Measurements from ENCODE around the gene ECHDC1. TPM values are rescaled to one million over a fixed set of nuclear protein-coding genes. Genes with fewer than 3 reads are reported as not detected.

The ECHDC1 gene
- total and polyA plus RNA-seq, 2 experiments from 2014 or later = 60.7 to 96.1 TPM

GRCh38 chr6:127349980-127350379 is 6.6 kb upstream of the ECHDC1 start:
- no peaks in the 10 kb centered on the region for H3K27me3 ChIP-seq
- no peak overlapping the region for H3K27ac ChIP-seq
- peaks cover 40% of the 10 kb centered on the region for H3K79me2 ChIP-seq
- no peaks in the 10 kb centered on the region for H3K36me3 ChIP-seq (replicated peaks; ENCODE audit: insufficient read depth, low read depth)
- H3K9me2 ChIP-seq (replicated peaks; ENCODE audit: insufficient read depth) = no peaks in the 10 kb centered on the region
- H3K4me1 ChIP-seq (ENCODE audit: insufficient read depth) = no peaks in the 10 kb centered on the region
- 98% methylated on average over 2 of the region's 2 CpGs for WGBS (ENCODE audit: low lambda C conversion rate, missing lambda C conversion rate)
- no peak overlapping the region for H3K4me3 ChIP-seq
- no peak overlapping the region for H3K4me2 ChIP-seq
- no peak overlapping the region for H2AFZ ChIP-seq
- TF ChIP-seq, protein P1, sequence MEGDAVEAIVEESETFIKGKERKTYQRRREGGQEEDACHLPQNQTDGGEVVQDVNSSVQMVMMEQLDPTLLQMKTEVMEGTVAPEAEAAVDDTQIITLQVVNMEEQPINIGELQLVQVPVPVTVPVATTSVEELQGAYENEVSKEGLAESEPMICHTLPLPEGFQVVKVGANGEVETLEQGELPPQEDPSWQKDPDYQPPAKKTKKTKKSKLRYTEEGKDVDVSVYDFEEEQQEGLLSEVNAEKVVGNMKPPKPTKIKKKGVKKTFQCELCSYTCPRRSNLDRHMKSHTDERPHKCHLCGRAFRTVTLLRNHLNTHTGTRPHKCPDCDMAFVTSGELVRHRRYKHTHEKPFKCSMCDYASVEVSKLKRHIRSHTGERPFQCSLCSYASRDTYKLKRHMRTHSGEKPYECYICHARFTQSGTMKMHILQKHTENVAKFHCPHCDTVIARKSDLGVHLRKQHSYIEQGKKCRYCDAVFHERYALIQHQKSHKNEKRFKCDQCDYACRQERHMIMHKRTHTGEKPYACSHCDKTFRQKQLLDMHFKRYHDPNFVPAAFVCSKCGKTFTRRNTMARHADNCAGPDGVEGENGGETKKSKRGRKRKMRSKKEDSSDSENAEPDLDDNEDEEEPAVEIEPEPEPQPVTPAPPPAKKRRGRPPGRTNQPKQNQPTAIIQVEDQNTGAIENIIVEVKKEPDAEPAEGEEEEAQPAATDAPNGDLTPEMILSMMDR (IDR thresholded peaks at IDR 0.05; ENCODE audit: poor library complexity) = no peak
- TF ChIP-seq EZH2phosphoT487 (IDR thresholded peaks at IDR 0.05; ENCODE audit: low read depth, severe bottlenecking, unreplicated experiment) = no peak
- no peak for TF ChIP-seq EZH2 (IDR thresholded peaks at IDR 0.05; ENCODE audit: borderline replicate concordance)
- H3K9me3 ChIP-seq (ENCODE audit: low read depth) = no peaks in the 10 kb centered on the region
- no peaks in the 10 kb centered on the region for H4K20me1 ChIP-seq (ENCODE audit: insufficient read depth, poor library complexity, severe bottlenecking)
- no peak for DNase-seq (ENCODE audit: low spot score)

DNA sequence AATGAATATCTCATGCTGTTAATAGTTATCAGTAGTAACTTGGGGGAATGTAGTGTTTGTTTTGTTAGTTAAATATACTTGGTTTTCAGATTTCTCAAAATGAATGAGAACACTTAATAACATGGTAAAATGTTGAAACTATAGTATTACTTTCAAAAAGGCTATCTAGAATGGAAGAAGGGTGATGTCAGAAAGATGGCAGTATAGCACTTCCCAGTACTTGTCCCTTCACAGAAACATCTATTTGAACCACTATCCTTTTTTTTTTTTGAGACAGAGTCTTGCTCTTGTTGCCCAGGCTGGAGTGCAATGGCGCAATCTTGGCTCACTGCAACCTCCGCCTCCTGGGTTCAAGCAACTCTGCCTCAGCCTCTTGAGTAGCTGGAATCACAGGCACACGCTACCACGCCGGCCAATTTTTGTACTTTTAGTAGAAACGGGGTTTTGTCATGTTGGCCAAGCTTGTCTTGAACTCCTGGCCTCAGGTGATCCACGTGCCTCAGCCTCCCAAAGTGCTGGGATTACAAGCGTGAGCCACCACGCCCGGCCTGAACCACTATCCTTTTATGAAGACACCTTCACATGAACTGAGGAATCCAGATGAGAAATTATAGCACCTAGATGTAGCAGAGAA is 4.7 kb upstream of the ECHDC1 start:
- Histone ChIP-seq H2AFZ (no peak overlapping the region), H3K9me3 (ENCODE audit: low read depth) (no peaks in the 10 kb centered on the region), H3K27ac (no peak overlapping the region), H3K9me2 (replicated peaks; ENCODE audit: insufficient read depth) (no peaks in the 10 kb centered on the region), H3K4me1 (ENCODE audit: insufficient read depth) (no peaks in the 10 kb centered on the region), H3K36me3 (replicated peaks; ENCODE audit: insufficient read depth, low read depth) (no peaks in the 10 kb centered on the region), H3K4me3 (no peak overlapping the region), H3K27me3 (no peaks in the 10 kb centered on the region), H4K20me1 (ENCODE audit: insufficient read depth, poor library complexity, severe bottlenecking) (no peaks in the 10 kb centered on the region), H3K4me2 (no peak overlapping the region), H3K79me2 (peaks cover 51% of the 10 kb centered on the region)
- TF ChIP-seq EZH2 (IDR thresholded peaks at IDR 0.05; ENCODE audit: borderline replicate concordance) (no peak), EZH2phosphoT487 (IDR thresholded peaks at IDR 0.05; ENCODE audit: low read depth, severe bottlenecking, unreplicated experiment) (no peak)
- TF ChIP-seq, protein P1 (IDR thresholded peaks at IDR 0.05; ENCODE audit: poor library complexity) = no peak
- no peak for DNase-seq (ENCODE audit: low spot score)
- WGBS (ENCODE audit: low lambda C conversion rate, missing lambda C conversion rate) = over 99% methylated on average over 10 of the region's 10 CpGs

DNA sequence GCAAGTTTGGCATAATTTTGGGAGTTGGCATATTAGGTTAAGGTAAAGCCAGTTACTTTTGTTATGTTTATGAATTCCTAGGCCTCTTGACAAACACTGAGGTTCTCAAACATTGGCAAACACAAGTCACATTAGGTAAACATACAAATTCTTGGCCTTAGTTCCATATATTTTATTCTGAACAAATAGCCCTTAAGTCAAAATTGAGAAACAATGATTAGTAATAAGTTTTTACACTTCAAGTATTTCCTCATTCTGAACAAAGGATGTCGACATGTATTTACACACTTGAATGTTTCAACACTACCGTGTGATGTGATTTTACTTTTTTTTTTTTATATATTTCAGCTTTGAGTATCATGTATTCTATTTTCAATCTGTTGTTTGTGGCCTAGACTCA is 3.8 kb upstream of the ECHDC1 start:
- no peaks in the 10 kb centered on the region for H4K20me1 ChIP-seq (ENCODE audit: insufficient read depth, poor library complexity, severe bottlenecking)
- no peak overlapping the region for H3K4me3 ChIP-seq
- WGBS (ENCODE audit: low lambda C conversion rate, missing lambda C conversion rate) = 75% methylated on average over 2 of the region's 2 CpGs
- TF ChIP-seq, protein P1 (IDR thresholded peaks at IDR 0.05; ENCODE audit: poor library complexity) = no peak
- TF ChIP-seq EZH2 (IDR thresholded peaks at IDR 0.05; ENCODE audit: borderline replicate concordance) = no peak
- H3K4me1 ChIP-seq (ENCODE audit: insufficient read depth) = no peaks in the 10 kb centered on the region
- H3K4me2 ChIP-seq = no peak overlapping the region
- no peaks in the 10 kb centered on the region for H3K36me3 ChIP-seq (replicated peaks; ENCODE audit: insufficient read depth, low read depth)
- H3K27ac ChIP-seq = no peak overlapping the region
- no peaks in the 10 kb centered on the region for H3K27me3 ChIP-seq
- no peaks in the 10 kb centered on the region for H3K9me3 ChIP-seq (ENCODE audit: low read depth)
- H3K9me2 ChIP-seq (replicated peaks; ENCODE audit: insufficient read depth) = no peaks in the 10 kb centered on the region
- DNase-seq (ENCODE audit: low spot score) = no peak
- H2AFZ ChIP-seq = no peak overlapping the region
- H3K79me2 ChIP-seq = peaks cover 56% of the 10 kb centered on the region

DNA sequence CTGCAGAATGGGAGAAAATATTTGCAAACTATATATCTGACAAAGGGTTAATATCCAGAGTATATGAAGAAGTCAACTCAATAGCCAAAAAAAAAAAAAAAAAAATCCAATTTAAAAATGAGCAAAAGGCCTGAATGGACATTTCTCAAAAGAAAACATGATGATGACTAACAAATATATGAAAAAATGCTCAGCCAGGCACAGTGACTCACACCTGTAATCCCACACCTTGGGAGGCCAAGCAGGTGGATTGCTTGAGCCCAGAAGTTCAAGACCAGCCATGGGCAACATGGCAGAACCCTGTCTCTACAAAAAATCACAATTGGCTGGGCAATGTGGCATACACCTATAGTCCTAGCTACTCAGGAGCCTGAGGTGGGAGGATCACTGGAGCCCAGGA is 2.1 kb upstream of the ECHDC1 start:
- H3K9me3 ChIP-seq (ENCODE audit: low read depth) = no peaks in the 10 kb centered on the region
- H3K4me2 ChIP-seq = no peak overlapping the region
- TF ChIP-seq, protein P1 (IDR thresholded peaks at IDR 0.05; ENCODE audit: poor library complexity) = no peak
- TF ChIP-seq EZH2 (IDR thresholded peaks at IDR 0.05; ENCODE audit: borderline replicate concordance) = no peak
- no peak for TF ChIP-seq EZH2phosphoT487 (IDR thresholded peaks at IDR 0.05; ENCODE audit: low read depth, severe bottlenecking, unreplicated experiment)
- no peak overlapping the region for H2AFZ ChIP-seq
- peaks cover 9% of the 10 kb centered on the region for H4K20me1 ChIP-seq (ENCODE audit: insufficient read depth, poor library complexity, severe bottlenecking)
- H3K4me1 ChIP-seq (ENCODE audit: insufficient read depth) = peaks cover 12% of the 10 kb centered on the region
- no peaks in the 10 kb centered on the region for H3K27me3 ChIP-seq
- no peaks in the 10 kb centered on the region for H3K36me3 ChIP-seq (replicated peaks; ENCODE audit: insufficient read depth, low read depth)
- peaks cover 73% of the 10 kb centered on the region for H3K79me2 ChIP-seq
- DNase-seq (ENCODE audit: low spot score) = no peak
- H3K27ac ChIP-seq = no peak overlapping the region
- no peaks in the 10 kb centered on the region for H3K9me2 ChIP-seq (replicated peaks; ENCODE audit: insufficient read depth)
- H3K4me3 ChIP-seq = no peak overlapping the region

Data from hepatocyte (in vitro differentiated cells).